ENCODE results near the gene LRRN3. TPM values are rescaled to one million over a fixed set of nuclear protein-coding genes. Genes with fewer than 3 reads are reported as not detected.

Gene LRRN3
- total RNA-seq, 1 experiment from 2014 or later = not detected

- intact Hi-C loops (cut with micrococcal nuclease; ENCODE audit: unreplicated experiment) = no loop called here
- H3K4me3 Mint-ChIP-seq (ENCODE audit: low read depth, unreplicated experiment) = no peak overlapping the region
- no peak for TF ChIP-seq CTCF (IDR thresholded peaks at IDR 0.05; ENCODE audit: unreplicated experiment)
- no peaks in the 10 kb centered on the region for H3K4me1 Mint-ChIP-seq (ENCODE audit: low read depth, unreplicated experiment)
- DNase-seq = no peak
- H3K27me3 Mint-ChIP-seq (ENCODE audit: unreplicated experiment) = no peaks in the 10 kb centered on the region
- H3K36me3 Mint-ChIP-seq (ENCODE audit: insufficient read depth, unreplicated experiment) = no peaks in the 10 kb centered on the region
- no TSS peak for BruUV-seq (replicated peaks)
- H3K9me3 Mint-ChIP-seq (ENCODE audit: low read depth, unreplicated experiment) = no peaks in the 10 kb centered on the region
- CTCF ChIA-PET = no interaction called here
- H3K27ac Mint-ChIP-seq (ENCODE audit: unreplicated experiment) = no peak overlapping the region
These were observed 82.6 kb downstream of the LRRN3 start for GRCh38 chr7:111173528-111173927.

- Mint-ChIP-seq H3K27me3 (ENCODE audit: unreplicated experiment) (no peaks in the 10 kb centered on the region), H3K4me3 (ENCODE audit: low read depth, unreplicated experiment) (no peak overlapping the region), H3K9me3 (ENCODE audit: low read depth, unreplicated experiment) (no peaks in the 10 kb centered on the region), H3K4me1 (ENCODE audit: low read depth, unreplicated experiment) (no peaks in the 10 kb centered on the region), H3K27ac (ENCODE audit: unreplicated experiment) (no peak overlapping the region), H3K36me3 (ENCODE audit: insufficient read depth, unreplicated experiment) (no peaks in the 10 kb centered on the region)
- no peak for TF ChIP-seq CTCF (IDR thresholded peaks at IDR 0.05; ENCODE audit: unreplicated experiment)
- no TSS peak for BruUV-seq (replicated peaks)
- no peak for DNase-seq
- CTCF ChIA-PET = no interaction called here
- intact Hi-C loops (cut with micrococcal nuclease; ENCODE audit: unreplicated experiment) = no loop called here
These were observed 83.1 kb downstream of the LRRN3 start for GRCh38 chr7:111173990-111174389.

GRCh38 chr7:111174510-111174909 is 83.6 kb downstream of the LRRN3 start:
- intact Hi-C loops (cut with micrococcal nuclease; ENCODE audit: unreplicated experiment) = no loop called here
- CTCF ChIA-PET = no interaction called here
- Mint-ChIP-seq H3K9me3 (ENCODE audit: low read depth, unreplicated experiment) (no peaks in the 10 kb centered on the region), H3K4me1 (ENCODE audit: low read depth, unreplicated experiment) (no peaks in the 10 kb centered on the region), H3K4me3 (ENCODE audit: low read depth, unreplicated experiment) (no peak overlapping the region), H3K27me3 (ENCODE audit: unreplicated experiment) (no peaks in the 10 kb centered on the region), H3K27ac (ENCODE audit: unreplicated experiment) (no peak overlapping the region), H3K36me3 (ENCODE audit: insufficient read depth, unreplicated experiment) (no peaks in the 10 kb centered on the region)
- no peak for TF ChIP-seq CTCF (IDR thresholded peaks at IDR 0.05; ENCODE audit: unreplicated experiment)
- DNase-seq = no peak
- BruUV-seq (replicated peaks) = no TSS peak
